GM21447 (cell line): Measurements from ENCODE around the gene AKAP9.
"Not testable (repeated sequence)": the region's sequence is repeated elsewhere in the genome, so short reads cannot be mapped to it uniquely, and the experiment has no call there.

Experiments
- ATAC-seq: cut with Tn5 transposase; IDR thresholded peaks from one replicate; pipeline ENCODE4 v1.9.1; 2021; ENCODE audit not compliant: unreplicated experiment

Gene AKAP9

GRCh38 chr7:92006046-92006445, 65.4 kb downstream of the AKAP9 start:
- ATAC-seq = no peak

DNA sequence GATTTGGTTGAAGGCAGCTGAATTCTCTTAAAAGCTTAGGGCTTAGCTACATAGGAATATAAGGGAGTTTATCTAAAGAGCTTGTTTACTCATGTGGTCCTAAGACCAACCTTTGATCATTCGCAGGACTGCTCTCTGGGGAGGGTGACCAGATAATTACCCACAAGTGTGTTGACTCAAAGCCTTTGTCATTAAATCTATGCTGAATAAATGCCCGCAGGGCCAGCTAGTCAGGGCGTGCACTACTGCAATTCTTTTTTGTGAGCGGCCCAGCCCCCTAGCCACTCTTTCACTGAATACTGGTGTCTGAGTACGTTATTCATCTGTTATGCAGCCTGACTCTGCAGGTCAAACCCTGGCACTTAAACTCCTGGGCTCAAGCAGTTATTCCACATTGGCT, 69.6 kb downstream of the AKAP9 start:
- no peak for ATAC-seq

DNA sequence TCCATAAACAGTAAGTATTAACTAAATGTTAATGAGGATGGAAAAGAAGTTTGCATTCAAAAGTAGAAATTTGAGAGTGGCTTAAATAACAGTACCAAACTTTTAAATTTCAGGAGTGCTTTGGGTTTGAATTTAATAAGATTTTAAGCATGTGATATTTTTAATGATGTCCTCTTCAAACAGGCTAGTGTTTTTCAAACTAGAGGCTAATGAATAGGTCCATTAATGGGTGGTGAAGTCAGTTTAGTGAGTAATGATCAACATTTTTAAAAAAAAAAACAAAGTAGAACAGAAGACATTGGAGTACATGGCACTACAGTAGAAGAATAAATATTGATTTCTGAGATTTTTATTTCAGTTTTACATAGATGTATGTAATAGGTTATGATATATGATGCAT, 72.9 kb downstream of the AKAP9 start:
- ATAC-seq = no peak

DNA sequence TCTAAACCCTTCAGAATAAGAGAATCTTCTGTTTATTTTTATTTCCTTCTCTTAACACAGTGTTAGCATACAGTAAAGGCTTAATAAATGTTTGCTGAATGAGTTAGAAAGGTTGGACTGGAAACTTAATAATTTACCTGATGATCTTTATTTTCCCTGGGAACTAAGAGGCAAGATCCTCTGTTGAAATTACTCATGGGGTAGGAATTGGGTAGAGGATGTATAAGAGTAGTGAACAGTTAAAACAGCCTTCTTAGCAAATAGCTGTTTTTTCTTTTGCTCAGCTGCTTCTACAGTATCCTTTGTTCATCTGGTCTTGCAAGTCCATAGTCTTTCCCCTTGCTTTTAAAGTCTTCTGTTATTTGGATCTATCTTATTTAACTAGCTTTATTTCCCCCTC, 80.0 kb downstream of the AKAP9 start:
- no peak for ATAC-seq

DNA sequence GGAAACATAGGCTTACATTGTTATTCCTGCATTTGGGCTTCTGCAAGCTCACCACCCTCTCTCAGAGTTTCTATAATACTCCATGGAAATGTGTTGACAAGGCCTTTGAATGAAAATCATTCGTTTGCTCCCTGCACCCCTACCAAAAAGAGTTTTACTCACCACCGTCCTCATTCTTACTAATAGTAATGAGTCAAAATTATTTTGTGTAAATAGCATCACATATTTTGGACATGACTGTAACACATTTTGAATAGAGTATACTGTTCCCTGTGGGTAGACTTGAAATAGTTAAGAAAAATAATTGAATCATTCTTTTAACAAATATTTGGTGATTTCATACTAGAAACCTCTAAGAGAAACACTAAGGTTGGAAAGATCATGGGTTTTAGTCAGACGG, 84.6 kb downstream of the AKAP9 start:
- ATAC-seq = no peak

- ATAC-seq = not testable (repeated sequence)
Observed at GRCh38 chr7:92026635-92027034, 86.0 kb downstream of the AKAP9 start.

GRCh38 chr7:92027128-92027527, 86.5 kb downstream of the AKAP9 start:
- ATAC-seq = not testable (repeated sequence)

DNA sequence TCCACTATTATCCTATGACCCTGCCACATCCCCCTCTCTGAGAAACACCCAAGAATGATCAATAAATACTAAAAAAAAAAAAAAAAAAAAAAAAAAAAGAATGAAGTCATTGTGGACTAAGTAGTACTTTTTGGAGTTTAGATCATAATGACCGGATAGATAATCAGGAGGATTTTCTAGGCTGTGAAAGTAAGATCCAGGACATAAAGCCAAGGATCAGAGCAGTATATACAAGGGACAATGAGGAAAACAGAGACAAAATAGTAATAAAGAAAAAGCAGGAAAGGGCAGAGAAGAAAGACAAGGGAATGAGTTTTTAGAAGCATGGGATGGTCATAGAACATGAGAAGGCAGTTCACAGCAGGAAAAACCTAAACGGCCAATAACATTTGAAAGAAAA, 87.6 kb downstream of the AKAP9 start:
- ATAC-seq = no peak

DNA sequence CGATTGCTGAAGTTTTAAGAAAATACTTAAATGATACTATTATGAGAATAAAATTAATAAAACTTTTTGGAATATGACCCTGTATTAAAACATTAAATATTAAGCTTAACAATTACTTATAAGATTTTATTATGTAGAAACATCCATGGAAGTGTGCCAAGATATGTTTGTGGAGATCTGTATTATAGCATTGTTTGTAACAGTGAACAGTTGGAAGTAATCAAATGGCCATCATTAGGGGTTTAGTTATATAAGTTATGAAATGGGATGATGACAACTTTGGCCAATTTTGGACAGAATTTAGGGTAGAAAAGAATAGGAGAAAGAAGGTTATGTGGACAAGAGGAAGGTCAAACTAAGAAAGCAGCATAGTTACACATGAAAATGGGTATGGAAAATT, 88.0 kb downstream of the AKAP9 start:
- no peak for ATAC-seq

- ATAC-seq = no peak
Observed at GRCh38 chr7:92034116-92034515, 93.5 kb downstream of the AKAP9 start.

DNA sequence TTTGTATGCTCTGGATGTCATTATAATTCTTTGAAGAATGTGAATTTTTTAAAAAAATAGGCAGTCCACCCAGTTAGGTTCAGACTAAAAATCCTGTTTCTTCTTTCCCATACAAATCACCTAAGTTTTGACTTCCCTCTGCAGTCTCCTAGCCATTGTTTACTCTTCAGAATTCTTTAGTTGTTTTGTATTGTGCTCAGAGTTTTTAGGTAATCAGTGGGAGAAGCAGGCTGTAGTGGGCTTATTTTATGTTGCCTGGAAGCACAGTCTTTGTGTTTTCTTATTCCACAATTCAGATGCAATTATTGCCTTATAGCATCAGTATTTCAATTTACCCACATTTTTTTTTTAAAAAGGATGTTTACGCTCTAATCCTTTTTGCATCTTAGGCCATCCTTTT, 94.9 kb downstream of the AKAP9 start:
- ATAC-seq = no peak

GRCh38 chr7:92039900-92040299, 99.2 kb downstream of the AKAP9 start:
- no peak for ATAC-seq

DNA sequence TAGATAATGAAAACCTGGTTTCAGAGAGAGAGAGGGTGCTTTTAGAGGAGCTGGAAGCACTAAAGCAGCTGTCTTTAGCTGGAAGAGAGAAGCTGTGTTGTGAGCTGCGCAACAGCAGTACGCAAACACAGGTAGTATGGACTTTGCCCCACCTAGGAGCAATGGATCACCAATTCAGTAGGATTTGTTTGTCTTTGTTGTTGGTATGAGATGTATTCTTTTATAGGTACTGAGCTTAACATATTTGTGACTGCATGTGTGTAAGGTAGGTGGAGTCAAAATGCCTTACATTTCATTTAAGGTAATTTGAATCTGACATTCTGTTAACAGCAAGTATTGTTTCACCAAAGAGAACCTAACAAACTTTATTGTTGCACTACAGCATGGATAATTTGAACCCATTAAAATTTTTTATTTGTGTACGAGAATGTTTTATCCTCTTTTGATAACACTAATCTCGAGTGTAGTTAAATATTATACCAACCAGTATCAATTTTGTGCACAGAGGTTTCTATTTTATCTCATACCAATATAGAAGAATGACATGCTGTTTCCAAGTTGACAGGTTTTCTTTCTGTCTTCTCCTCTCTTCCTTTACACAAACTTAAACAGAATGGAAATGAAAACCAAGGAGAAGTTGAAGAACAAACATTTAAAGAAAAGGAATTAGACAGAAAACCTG, 101.5 kb downstream of the AKAP9 start:
- ATAC-seq = no peak

DNA sequence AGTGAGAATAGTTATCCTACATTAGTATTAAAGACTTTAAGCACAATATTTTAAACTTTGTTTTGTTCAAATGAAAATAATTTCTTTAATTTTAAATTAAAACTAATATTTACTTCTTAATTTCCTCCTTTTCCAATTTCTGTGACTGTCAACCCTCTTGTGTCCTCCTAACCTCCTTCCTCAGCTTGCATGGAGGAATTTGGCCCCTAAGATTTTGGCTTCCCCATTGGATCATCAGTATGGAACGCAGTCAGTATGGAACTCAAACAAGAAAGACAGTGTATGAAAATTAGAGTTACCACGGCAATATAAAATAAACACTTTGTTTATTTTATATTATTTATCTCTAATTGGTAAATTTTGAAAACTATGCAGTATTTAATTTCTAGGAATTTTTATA, 102.4 kb downstream of the AKAP9 start:
- ATAC-seq = no peak

DNA sequence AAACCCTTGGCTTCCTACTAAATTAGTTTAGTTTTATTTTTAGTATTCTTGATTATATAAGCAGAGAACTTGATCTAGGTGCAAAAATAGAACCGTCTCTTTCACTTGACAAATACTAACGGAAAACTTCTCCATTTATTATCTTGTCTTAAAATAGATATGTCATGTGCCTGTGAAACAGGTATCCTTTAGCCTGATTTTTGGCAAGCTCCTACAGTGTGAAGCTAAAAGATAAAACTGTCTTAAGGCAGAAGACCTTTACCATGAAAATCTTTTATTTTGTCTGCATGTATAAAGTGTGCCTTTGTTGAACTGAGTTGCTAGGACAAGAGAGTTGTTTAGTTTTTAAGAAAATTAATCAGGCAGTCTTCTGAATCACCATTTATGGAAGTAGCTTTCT, 103.0 kb downstream of the AKAP9 start:
- no peak for ATAC-seq

DNA sequence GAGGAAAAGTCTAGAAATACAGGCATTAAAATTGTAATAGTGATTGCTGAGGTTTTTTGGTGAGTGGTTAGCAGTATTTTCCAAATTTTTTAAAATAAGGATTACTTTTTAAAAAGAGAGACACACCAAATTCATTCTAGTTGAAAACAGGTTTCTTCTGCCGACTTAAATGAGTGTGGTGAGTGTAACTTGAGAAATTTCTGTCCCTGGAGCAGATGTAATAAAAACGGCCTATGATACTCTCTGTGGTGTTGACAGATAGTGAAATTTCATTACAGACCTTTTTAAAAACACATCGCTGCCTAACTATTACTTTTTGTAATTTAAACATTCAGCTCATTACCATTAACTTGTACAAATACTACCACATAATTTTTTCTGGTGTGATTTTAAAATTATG, 103.5 kb downstream of the AKAP9 start:
- no peak for ATAC-seq

DNA sequence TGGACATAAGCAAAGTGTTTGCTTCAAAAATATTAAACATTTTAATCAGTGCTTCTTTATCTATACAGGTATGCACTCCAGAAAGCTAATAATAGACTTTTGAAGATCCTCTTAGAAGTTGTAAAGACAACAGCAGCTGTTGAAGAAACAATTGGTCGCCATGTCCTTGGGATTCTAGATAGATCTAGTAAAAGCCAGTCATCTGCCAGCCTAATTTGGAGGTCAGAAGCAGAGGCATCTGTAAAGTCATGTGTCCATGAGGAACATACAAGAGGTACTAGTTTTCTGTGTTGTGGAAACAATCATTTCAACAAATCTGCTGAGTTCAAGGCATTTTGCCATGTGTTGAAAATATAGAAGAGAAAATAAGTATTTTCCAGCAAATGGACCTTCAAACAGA, 104.3 kb downstream of the AKAP9 start:
- no peak for ATAC-seq

DNA sequence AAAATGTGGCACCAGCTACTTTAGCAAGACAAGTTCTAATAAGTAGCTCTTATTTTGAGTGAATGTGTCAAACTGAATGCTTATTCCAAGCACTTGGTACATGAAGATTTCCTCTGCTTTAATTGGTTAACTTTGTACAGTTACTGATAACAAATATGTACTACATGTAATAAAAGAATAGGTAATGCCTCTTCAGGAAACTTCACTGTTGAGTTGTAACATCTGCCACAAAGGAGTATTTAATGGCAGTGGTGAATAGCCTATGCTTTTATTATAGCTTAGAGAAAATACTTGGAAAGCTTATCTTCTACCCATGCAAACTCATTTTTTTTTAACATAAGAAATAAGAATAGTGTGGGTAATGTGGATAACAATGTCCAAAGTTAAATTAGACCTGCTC, 111.0 kb downstream of the AKAP9 start:
- no peak for ATAC-seq

DNA sequence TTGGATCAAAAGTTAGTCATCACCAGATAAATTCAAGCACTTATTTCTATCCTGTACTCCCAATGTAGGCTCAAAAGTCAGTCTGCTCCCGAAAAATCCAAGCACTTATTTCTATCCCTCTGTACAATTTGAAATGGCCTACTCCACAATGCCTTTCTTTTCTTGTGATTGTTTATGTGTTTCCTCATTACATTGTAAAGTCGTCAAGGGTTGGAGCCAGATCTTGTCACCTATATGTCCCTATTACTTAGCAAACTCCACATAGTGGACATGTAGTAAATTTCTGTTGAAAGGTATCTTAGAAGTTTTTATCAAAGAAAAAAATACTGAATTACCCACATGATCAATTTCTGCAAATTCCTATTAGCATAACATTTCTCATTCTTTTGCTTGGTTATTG, 111.5 kb downstream of the AKAP9 start:
- no peak for ATAC-seq

- ATAC-seq = no peak
Observed at GRCh38 chr7:92052684-92053083, 112.0 kb downstream of the AKAP9 start.

GRCh38 chr7:92053312-92053711, 112.7 kb downstream of the AKAP9 start:
- ATAC-seq = no peak

DNA sequence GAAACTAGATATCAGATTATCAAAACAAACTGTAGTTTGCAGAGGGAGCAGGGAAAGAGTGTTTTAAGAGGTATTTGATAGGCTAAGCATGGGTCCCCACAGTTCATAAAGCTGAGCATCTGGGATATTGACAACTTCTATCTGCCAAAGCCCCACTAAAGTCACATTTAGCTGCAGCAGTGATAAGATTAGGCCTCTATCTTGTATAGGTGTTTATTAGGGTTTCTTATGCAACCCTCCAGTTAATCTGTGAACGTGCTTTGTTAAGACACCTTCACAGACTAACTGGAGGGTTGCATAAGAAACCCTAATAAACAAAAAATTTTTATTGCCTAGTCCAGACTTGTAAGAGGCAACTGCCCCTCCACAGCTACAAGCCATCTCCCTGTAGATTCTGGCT, 115.6 kb downstream of the AKAP9 start:
- no peak for ATAC-seq

DNA sequence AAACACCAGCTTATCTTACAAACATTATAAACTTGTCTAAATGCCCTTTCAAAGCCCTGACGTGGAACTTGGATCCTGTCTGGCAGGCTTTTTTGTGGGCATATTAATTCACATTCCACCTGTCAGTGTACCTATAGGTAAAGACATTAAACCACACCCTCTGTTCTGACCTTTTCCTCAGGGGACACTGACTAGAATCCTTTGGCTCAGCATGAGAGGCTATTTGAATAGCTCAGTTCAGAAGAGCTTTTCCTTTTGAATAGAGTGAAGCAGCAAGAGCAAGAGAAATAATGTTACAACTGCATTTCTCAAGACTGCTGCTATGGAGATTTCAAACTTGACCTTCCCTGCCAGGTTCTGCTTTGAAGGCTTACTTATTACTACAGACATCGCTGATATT, 116.7 kb downstream of the AKAP9 start:
- no peak for ATAC-seq

GRCh38 chr7:92058040-92058439, 117.4 kb downstream of the AKAP9 start:
- ATAC-seq = no peak
